HCT116 (cell line): Measurements from ENCODE around the gene RHEX. TPM values are rescaled to one million over a fixed set of nuclear protein-coding genes. Genes with fewer than 3 reads are reported as not detected.

Experiments used
- ATAC-seq: fragments of 200-7000 bp; cut with Tn5 transposase; 2 replicates; pipeline ENCODE4 v1.9.1; 2020; ENCODE audit warnings: mild to moderate bottlenecking, moderate library complexity
- BruUV-seq: library from RNA; stranded (reverse); fragments of 400-500 nt; replicated peaks from 2 replicates; lab custom pipeline; 2021; lab: Mats Ljungman, UMichigan
- CTCF ChIA-PET: fragments of 300-600 bp; sonication (Branson Sonifier 250); formaldehyde crosslinking; loops from one replicate; lab custom pipeline; 2021; ENCODE audit warnings: antibody characterized with exemption; lab: Charles Lee
- POLR2A ChIA-PET: fragments of 300-600, 350-600 bp; sonication (Branson Sonifier 250); formaldehyde crosslinking; loops from one replicate; lab custom pipeline; 2021; ENCODE audit warnings: antibody characterized with exemption; lab: Charles Lee
- RAD21 ChIA-PET, 2 experiments: fragments of 300-600 bp; sonication (Branson Sonifier 250); formaldehyde crosslinking; loops; one replicate each; lab custom pipeline; 2023; ENCODE audit warnings: low total read pairs in 2 of 2; ENCODE audit not compliant: uncharacterized antibody in 2 of 2, unreplicated experiment in 2 of 2, low non-redundant PET in 1 of 2; lab: Charles Lee
- DNase-seq: peaks from one replicate; pipeline ENCODE4 v3.0.0-alpha.2; 2010; ENCODE audit warnings: low read depth, low spot score
- H2AFZ ChIP-seq: fragments of 200-600 bp; shearing (Covaris generic), sonication (generic); 2 replicates; pipeline ENCODE4 v1.6.1; 2017; ENCODE audit warnings: low read depth, mixed run types, mixed read lengths, antibody characterized with exemption, low read length; ENCODE audit not compliant: poor library complexity, severe bottlenecking
- H3K27ac ChIP-seq: 2 replicates; pipeline ENCODE4 v1.5.1; 2012; ENCODE audit warnings: low read depth, low read length
- H3K27me3 ChIP-seq: fragments of 200-600 bp; sonication (generic); 2 replicates; pipeline ENCODE4 v1.6.1; 2016; ENCODE audit warnings: mixed run types, low read length, mixed read lengths; ENCODE audit not compliant: insufficient read depth
- H3K36me3 ChIP-seq, 2 experiments: fragments of 200-500 bp in 1 of 2; fragments of 200-600 bp in 1 of 2; sonication (Bioruptor generic) in 1 of 2; sonication (generic) in 1 of 2; 2 replicates each; pipeline versions ENCODE4 v1.5.1 to v1.6.1; 2014 to 2016; ENCODE audit warnings: low read length in 2 of 2, inconsistent platforms in 1 of 2, mixed read lengths in 1 of 2, mixed run types in 1 of 2; ENCODE audit not compliant: insufficient read depth in 2 of 2, control insufficient read depth in 1 of 2
- H3K4me1 ChIP-seq, 2 experiments: fragments of 200-600 bp in 1 of 2; sonication (generic) in 1 of 2; 2 replicates each; pipeline versions ENCODE4 v1.5.1 to v1.6.1; 2012 to 2017; ENCODE audit warnings: low read length in 2 of 2, inconsistent platforms in 1 of 2, mild to moderate bottlenecking in 1 of 2, mixed read lengths in 1 of 2, mixed run types in 1 of 2, moderate library complexity in 1 of 2; ENCODE audit not compliant: insufficient read depth in 2 of 2, control insufficient read depth in 1 of 2
- H3K4me2 ChIP-seq: fragments of 200-600 bp; sonication (generic); 2 replicates; pipeline ENCODE4 v1.6.1; 2017; ENCODE audit warnings: mixed run types, low read length, mixed read lengths
- H3K4me3 ChIP-seq, 2 experiments: fragments of 200-600 bp in 1 of 2; sonication (generic) in 1 of 2; replicated peaks in 1 of 2; 2 replicates each; pipeline ENCODE4 v1.5.1; 2011 to 2016; ENCODE audit warnings: low read length in 2 of 2, control low read depth in 1 of 2, low read depth in 1 of 2, mild to moderate bottlenecking in 1 of 2, mixed read lengths in 1 of 2, mixed run types in 1 of 2
- H3K79me2 ChIP-seq: fragments of 200-600 bp; sonication (generic); 2 replicates; pipeline ENCODE4 v1.6.1; 2017; ENCODE audit warnings: mild to moderate bottlenecking, mixed run types, low read length, moderate library complexity, mixed read lengths; ENCODE audit not compliant: insufficient read depth
- H3K9ac ChIP-seq: fragments of 200-600 bp; sonication (generic); 2 replicates; pipeline ENCODE4 v1.6.1; 2016; ENCODE audit warnings: low read length, mixed read lengths
- H3K9me2 ChIP-seq: fragments of 200-600 bp; sonication (generic), shearing (Covaris generic); 2 replicates; pipeline ENCODE4 v1.6.1; 2017; ENCODE audit warnings: mixed run types, mild to moderate bottlenecking, moderate library complexity; ENCODE audit not compliant: insufficient read depth
- H3K9me3 ChIP-seq, 2 experiments: fragments of 200-500 bp in 1 of 2; fragments of 200-600 bp in 1 of 2; sonication (Bioruptor generic) in 1 of 2; sonication (generic) in 1 of 2; 2 replicates each; pipeline ENCODE4 v1.6.1; 2014 to 2017; ENCODE audit warnings: low read length in 2 of 2, mixed read lengths in 2 of 2, inconsistent platforms in 1 of 2, low read depth in 1 of 2, mild to moderate bottlenecking in 1 of 2, mixed run types in 1 of 2, moderate library complexity in 1 of 2; ENCODE audit not compliant: control insufficient read depth in 1 of 2, insufficient read depth in 1 of 2
- H4K20me1 ChIP-seq: fragments of 200-600 bp; sonication (generic), shearing (Covaris generic); 2 replicates; pipeline ENCODE4 v1.6.1; 2017; ENCODE audit warnings: mixed run types, mild to moderate bottlenecking, moderate library complexity; ENCODE audit not compliant: insufficient read depth
- EZH2 ChIP-seq: fragments of 200-600 bp; sonication (generic); IDR thresholded peaks from 2 replicates; pipeline ENCODE4 v1.6.1; 2017; ENCODE audit warnings: antibody characterized with exemption, mixed run types
- POLR2A ChIP-seq: IDR thresholded peaks from 2 replicates; pipeline ENCODE4 v1.7.0; 2011; ENCODE audit warnings: borderline replicate concordance; ENCODE audit not compliant: insufficient read depth, insufficient read length; ENCODE audit errors: extremely low read depth
- SRF ChIP-seq: IDR thresholded peaks from 2 replicates; pipeline ENCODE4 v1.6.1; 2012; ENCODE audit warnings: low read depth
- TCF7L2 ChIP-seq: IDR thresholded peaks from 2 replicates; pipeline ENCODE4 v1.7.0; 2011; ENCODE audit warnings: borderline replicate concordance, inconsistent platforms; ENCODE audit not compliant: insufficient read depth, insufficient read length; ENCODE audit errors: extremely low read depth
- intact Hi-C: fragments of 100-400 bp; cut with micrococcal nuclease; formaldehyde crosslinking; loops from 2 replicates; pipeline ENCODE4 v1.10.0; 2022
- total RNA-seq: library from RNA; stranded (reverse); gene quantifications from one replicate; pipeline ENCODE4 v1.2.1, GENCODE V29; 2021; ENCODE audit not compliant: unreplicated experiment

RHEX gene
- total RNA-seq, 1 experiment from 2014 or later = not detected

DNA sequence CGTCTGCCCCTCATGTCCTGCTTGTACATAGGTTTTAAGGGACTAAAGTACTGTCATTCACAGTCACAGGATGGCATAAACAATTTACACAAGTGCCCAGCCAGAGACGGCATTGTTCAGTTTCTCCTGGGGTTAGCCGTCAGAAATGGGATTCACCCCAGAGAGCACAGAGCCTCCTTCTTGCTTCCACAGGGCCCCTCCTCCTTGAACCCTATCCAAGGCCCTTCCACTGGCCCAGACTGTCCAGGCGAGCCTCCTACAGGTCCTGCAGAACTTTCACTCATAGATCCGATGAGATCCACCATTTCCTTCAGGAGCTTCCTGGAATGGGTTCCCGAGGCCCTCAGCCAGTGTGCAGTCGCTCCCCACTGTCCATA, 54.2 kb downstream of the RHEX start:
- no peaks in the 10 kb centered on the region for H3K4me1 ChIP-seq
- no peak for TF ChIP-seq EZH2
- no peak overlapping the region for H3K9ac ChIP-seq
- ChIA-PET RAD21 (interaction anchor here (1.0 to 1.9 kb wide), 7 partner anchors 76 to 188 kb away, joined by 5 to 20 read pairs (median 7); no protein-coding TSS in a partner anchor), CTCF (interaction anchor here (1.0 to 3.5 kb wide), 12 partner anchors 13 to 190 kb away, joined by 3 to 111 read pairs (median 8); no protein-coding TSS in a partner anchor), POLR2A (interaction anchor here (0.8 to 1.0 kb wide), 2 partner anchors 121 to 123 kb away, joined by 3 to 5 read pairs; no protein-coding TSS in a partner anchor)
- no peaks in the 10 kb centered on the region for H3K9me3 ChIP-seq
- H4K20me1 ChIP-seq = no peaks in the 10 kb centered on the region
- H3K36me3 ChIP-seq = no peaks in the 10 kb centered on the region
- DNase-seq = no peak
- H3K27me3 ChIP-seq = no peaks in the 10 kb centered on the region; the same call in 1 of the 2 replicates
- no peak overlapping the region for H3K4me2 ChIP-seq
- no peaks in the 10 kb centered on the region for H3K79me2 ChIP-seq
- intact Hi-C loops = loop anchor here (2.0 to 5.0 kb wide), 2 partner anchors 188 to 315 kb away; no protein-coding TSS in a partner anchor
- no peaks in the 10 kb centered on the region for H3K9me2 ChIP-seq
- no TSS peak for BruUV-seq
- no peak overlapping the region for H3K27ac ChIP-seq
- no peak overlapping the region for H2AFZ ChIP-seq
- no peak for ATAC-seq
- no peak overlapping the region for H3K4me3 ChIP-seq

DNA sequence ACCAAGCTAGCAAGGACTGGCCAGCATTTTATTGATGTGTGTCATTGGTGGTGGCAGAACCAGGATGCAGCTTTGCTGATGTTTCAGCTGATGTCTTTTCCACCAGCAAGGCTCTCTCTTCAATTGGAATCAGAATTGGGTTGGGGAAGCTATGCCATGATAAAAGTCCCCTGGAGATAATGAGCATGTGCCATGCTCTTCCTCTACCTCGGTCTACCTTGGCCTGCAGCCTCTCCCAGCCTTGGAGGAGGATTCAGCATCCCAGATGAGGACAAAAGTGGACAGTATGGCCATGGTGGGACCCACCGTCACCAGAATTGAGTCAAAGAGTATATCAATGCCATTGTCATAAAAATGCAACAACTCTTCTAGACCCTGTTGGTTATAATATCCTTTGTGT, 55.7 kb downstream of the RHEX start:
- ChIA-PET CTCF (interaction anchor here (0.7 to 3.5 kb wide), 7 partner anchors 10 to 189 kb away, joined by 4 to 21 read pairs (median 5); no protein-coding TSS in a partner anchor), RAD21 (no interaction called here), POLR2A (no interaction called here)
- H2AFZ ChIP-seq = no peak overlapping the region
- no peak overlapping the region for H3K9ac ChIP-seq
- H3K4me3 ChIP-seq = no peak overlapping the region
- BruUV-seq = no TSS peak
- ATAC-seq (no peak), DNase-seq (no peak)
- no peaks in the 10 kb centered on the region for H3K36me3 ChIP-seq
- no peaks in the 10 kb centered on the region for H3K79me2 ChIP-seq
- no peaks in the 10 kb centered on the region for H4K20me1 ChIP-seq
- TF ChIP-seq SRF = no peak
- TF ChIP-seq TCF7L2 = no peak
- TF ChIP-seq POLR2A = no peak
- no peaks in the 10 kb centered on the region; the same call in 1 of the 2 replicates for H3K27me3 ChIP-seq
- H3K4me2 ChIP-seq = no peak overlapping the region
- no peaks in the 10 kb centered on the region for H3K9me2 ChIP-seq
- no peaks in the 10 kb centered on the region for H3K4me1 ChIP-seq
- intact Hi-C loops = loop anchor here (5.0 kb wide), 1 partner anchor 316 kb away; no protein-coding TSS in a partner anchor
- no peaks in the 10 kb centered on the region for H3K9me3 ChIP-seq
- H3K27ac ChIP-seq = no peak overlapping the region
